CD4-positive, alpha-beta T cell (primary cell): Measurements from ENCODE around the gene LPCAT1. TPM values are rescaled to one million over a fixed set of nuclear protein-coding genes. Genes with fewer than 3 reads are reported as not detected.
A peak's percentile ranks its signal among the peaks of the same experiment; 100 is the strongest.

Source experiments
- ATAC-seq: fragments of 200-7000 bp; cut with Tn5 transposase; one replicate; pipeline ENCODE4 v1.10.0; 2022; ENCODE audit warnings: mild to moderate bottlenecking; ENCODE audit not compliant: poor library complexity
- CTCF ChIA-PET: fragments of 350-600 bp; sonication (Branson Sonifier 250); formaldehyde crosslinking; loops from one replicate; lab custom pipeline; 2021; ENCODE audit warnings: antibody characterized with exemption, inconsistent platforms; lab: Charles Lee
- POLR2A ChIA-PET: fragments of 350-600 bp; sonication (Branson Sonifier 250); formaldehyde crosslinking; loops from one replicate; lab custom pipeline; 2021; ENCODE audit warnings: antibody characterized with exemption, inconsistent platforms; lab: Charles Lee
- DNase-seq, 14 experiments: peaks; one replicate each; pipeline ENCODE4 v3.0.0-alpha.2; 2013 to 2020; ENCODE audit warnings: mixed read lengths in 2 of 14
- H3K27ac ChIP-seq, 2 donors: one replicate each; pipeline versions ENCODE4 v1.5.1 to v1.7.0; 2013; ENCODE audit warnings: low read length in 2 of 2, low read depth in 1 of 2, mild to moderate bottlenecking in 1 of 2
- H3K27me3 ChIP-seq, 2 experiments: 1 replicate in 1 of 2; 2 replicates in 1 of 2; pipeline versions ENCODE4 v1.6.1 to v1.7.0; 2013; ENCODE audit warnings: low read length in 2 of 2, control low read depth in 1 of 2, mild to moderate bottlenecking in 1 of 2, moderate library complexity in 1 of 2; ENCODE audit not compliant: insufficient read depth in 2 of 2, control insufficient read depth in 1 of 2
- H3K36me3 ChIP-seq: one replicate; pipeline ENCODE4 v1.6.1; 2013; ENCODE audit warnings: low read length, control low read depth; ENCODE audit not compliant: insufficient read depth
- H3K4me1 ChIP-seq: one replicate; pipeline ENCODE4 v1.6.1; 2013; ENCODE audit warnings: low read length, control low read depth; ENCODE audit not compliant: insufficient read depth
- H3K4me3 ChIP-seq: one replicate; pipeline ENCODE4 v1.5.1; 2013; ENCODE audit warnings: mild to moderate bottlenecking, low read length, moderate library complexity
- H3K9me3 ChIP-seq, 2 experiments: 1 replicate in 1 of 2; 2 replicates in 1 of 2; pipeline versions ENCODE4 v1.6.1 to v1.7.0; 2013; ENCODE audit warnings: low read length in 2 of 2, mild to moderate bottlenecking in 2 of 2, control low read depth in 1 of 2, moderate library complexity in 1 of 2; ENCODE audit not compliant: control insufficient read depth in 1 of 2, insufficient read depth in 1 of 2
- H3K27ac Mint-ChIP-seq: one replicate; pipeline ENCODE4 v1.8.0; 2020; ENCODE audit warnings: mixed read lengths
- H3K27me3 Mint-ChIP-seq: one replicate; pipeline ENCODE4 v1.8.0; 2021; ENCODE audit warnings: mixed read lengths
- H3K36me3 Mint-ChIP-seq: one replicate; pipeline ENCODE4 v1.8.0; 2021; ENCODE audit warnings: low read depth, mixed read lengths
- H3K4me1 Mint-ChIP-seq: one replicate; pipeline ENCODE4 v1.8.0; 2021; ENCODE audit warnings: low read depth, mixed read lengths
- H3K4me3 Mint-ChIP-seq: one replicate; pipeline ENCODE4 v1.8.0; 2020; ENCODE audit warnings: mild to moderate bottlenecking, mixed read lengths
- H3K9me3 Mint-ChIP-seq: one replicate; pipeline ENCODE4 v1.8.0; 2020; ENCODE audit warnings: mixed read lengths
- CTCF ChIP-seq: fragments of 200-600 bp; IDR thresholded peaks from one replicate; pipeline ENCODE4 v1.8.0; 2022; ENCODE audit warnings: antibody characterized with exemption, mild to moderate bottlenecking
- intact Hi-C, 2 experiments: fragments of 100-400 bp; cut with DNase I in 1 of 2; cut with micrococcal nuclease in 1 of 2; formaldehyde crosslinking; loops; one replicate each; pipeline versions ENCODE4 v1.15.1 to v1.9.0; 2023 to 2025; cut with DNase I, micrococcal nuclease
- total RNA-seq, 174 experiments: library from RNA in 2 of 174; stranded (reverse) in 2 of 174; gene quantifications; one replicate each; pipeline ENCODE4 v1.2.3 and lab custom pipeline; 2021 to 2026

Gene LPCAT1
- total RNA-seq, 2 experiments from 2014 or later: 20.4 to 21.2 TPM

GRCh38 chr5:1445313-1445688 lies 78.5 kb downstream of the LPCAT1 start, which contains the start of gene SLC6A3:
Gene SLC6A3 (minus strand): TSS chr5:1445440. CDS start chr5:1443197, 2,243 bp downstream.
- Histone ChIP-seq H3K4me1 (peaks cover 17% of the 10 kb centered on the region), H3K4me3 (no peak within 1 kb of the TSS), H3K27me3 (peaks cover 43 to 56% of the 10 kb centered on the region in 2 experiments), H3K9me3 (peaks cover 0 to 36% of the 10 kb centered on the region in 2 experiments), H3K36me3 (no peaks in the 10 kb centered on the region), H3K27ac (no peak within 1 kb of the TSS)
- ATAC-seq: no peak
- H3K36me3 Mint-ChIP-seq: no peaks in the 10 kb centered on the region
- DNase-seq: peak in 5 of 14 experiments; percentile 10 to 37 (median 26)
- H3K9me3 Mint-ChIP-seq: peaks cover 3% of the 10 kb centered on the region
- intact Hi-C loops: no loop called here
- peaks cover 68% of the 10 kb centered on the region for H3K27me3 Mint-ChIP-seq
- peak within 1 kb of the TSS; percentile 66 for H3K4me3 Mint-ChIP-seq
- ChIA-PET POLR2A (no interaction called here), CTCF (no interaction called here)
- TF ChIP-seq CTCF: no peak
- no peak within 1 kb of the TSS for H3K27ac Mint-ChIP-seq
- H3K4me1 Mint-ChIP-seq: peaks cover 37% of the 10 kb centered on the region

GRCh38 chr5:1444361-1445189 lies 79.2 kb downstream of the LPCAT1 start:
- ChIA-PET POLR2A (no interaction called here), CTCF (no interaction called here)
- Mint-ChIP-seq H3K27ac (no peak overlapping the region), H3K4me1 (peaks cover 37% of the 10 kb centered on the region), H3K36me3 (no peaks in the 10 kb centered on the region), H3K27me3 (peaks cover 67% of the 10 kb centered on the region), H3K4me3 (peak overlapping the region; percentile 66), H3K9me3 (peaks cover 6% of the 10 kb centered on the region)
- Histone ChIP-seq H3K27ac (no peak overlapping the region), H3K36me3 (no peaks in the 10 kb centered on the region), H3K9me3 (peaks cover 0 to 40% of the 10 kb centered on the region in 2 experiments), H3K4me3 (no peak overlapping the region), H3K27me3 (peaks cover 43 to 56% of the 10 kb centered on the region in 2 experiments), H3K4me1 (peaks cover 17% of the 10 kb centered on the region)
- no peak for TF ChIP-seq CTCF
- DNase-seq (peak in 1 of 14 experiments; percentile 25), ATAC-seq (no peak)
- intact Hi-C loops: no loop called here

- H3K4me1 Mint-ChIP-seq: peaks cover 35% of the 10 kb centered on the region
- Histone ChIP-seq H3K4me1 (peaks cover 17% of the 10 kb centered on the region), H3K36me3 (no peaks in the 10 kb centered on the region), H3K9me3 (peaks cover 0 to 43% of the 10 kb centered on the region in 2 experiments), H3K4me3 (no peak overlapping the region), H3K27me3 (peaks cover 43 to 56% of the 10 kb centered on the region in 2 experiments), H3K27ac (no peak overlapping the region)
- H3K27me3 Mint-ChIP-seq: peaks cover 63% of the 10 kb centered on the region
- H3K36me3 Mint-ChIP-seq: no peaks in the 10 kb centered on the region
- intact Hi-C loops: no loop called here
- peak overlapping the region; percentile 45 for H3K4me3 Mint-ChIP-seq
- CTCF ChIA-PET: no interaction called here
- peaks cover 6% of the 10 kb centered on the region for H3K9me3 Mint-ChIP-seq
- ATAC-seq (no peak), DNase-seq (no peak)
- no peak overlapping the region for H3K27ac Mint-ChIP-seq
- POLR2A ChIA-PET: no interaction called here
- TF ChIP-seq CTCF: no peak
These were observed 79.8 kb downstream of the LPCAT1 start for GRCh38 chr5:1443991-1444360.
